Parathyroid adenoma (tissue), 2 donors: ENCODE data around the gene PPIG.

Experiments used
- H2AFZ ChIP-seq: fragments of 300-600 bp; sonication (generic); one replicate; pipeline ENCODE4 v1.7.0; 2017; ENCODE audit warnings: antibody characterized with exemption, mild to moderate bottlenecking
- H3K27ac ChIP-seq: fragments of 300-600 bp; sonication (generic); one replicate; pipeline ENCODE4 v1.7.0; 2017
- H3K27me3 ChIP-seq: fragments of 300-600 bp; sonication (generic); one replicate; pipeline ENCODE4 v1.7.0; 2017; ENCODE audit warnings: low read length; ENCODE audit not compliant: control insufficient read depth, insufficient read depth
- H3K36me3 ChIP-seq: fragments of 300-600 bp; sonication (generic); one replicate; pipeline ENCODE4 v1.7.0; 2017; ENCODE audit warnings: low read length; ENCODE audit not compliant: control insufficient read depth, insufficient read depth
- H3K4me1 ChIP-seq: fragments of 300-600 bp; sonication (generic); one replicate; pipeline ENCODE4 v1.7.0; 2017; ENCODE audit warnings: control low read depth
- H3K4me2 ChIP-seq: fragments of 300-600 bp; sonication (generic); one replicate; pipeline ENCODE4 v1.7.0; 2017; ENCODE audit warnings: low read length
- H3K4me3 ChIP-seq: fragments of 300-600 bp; sonication (generic); one replicate; pipeline ENCODE4 v1.7.0; 2017; ENCODE audit warnings: low read depth, low read length
- H3K79me2 ChIP-seq: fragments of 300-600 bp; sonication (generic); one replicate; pipeline ENCODE4 v1.7.0; 2017; ENCODE audit warnings: control low read depth
- H3K9ac ChIP-seq: fragments of 300-600 bp; sonication (generic); one replicate; pipeline ENCODE4 v1.7.0; 2017; ENCODE audit warnings: mild to moderate bottlenecking
- H3K9me3 ChIP-seq: fragments of 300-600 bp; sonication (generic); one replicate; pipeline ENCODE4 v1.7.0; 2017; ENCODE audit warnings: low read length; ENCODE audit not compliant: control insufficient read depth
- TF ChIP-seq, protein P1 (sequence below): fragments of 300-600 bp; sonication (generic); IDR thresholded peaks from one replicate; pipeline ENCODE4 v1.7.0; 2017; ENCODE audit warnings: antibody characterized with exemption, mild to moderate bottlenecking
- donor health status: primary hyperparathyroidism.

PPIG gene

GRCh38 chr2:169661265-169661664, 77.1 kb downstream of the PPIG start:
- H3K4me2 ChIP-seq = no peak overlapping the region
- no peaks in the 10 kb centered on the region for H3K9me3 ChIP-seq
- H3K27me3 ChIP-seq = no peaks in the 10 kb centered on the region
- no peaks in the 10 kb centered on the region for H3K4me1 ChIP-seq
- TF ChIP-seq, protein P1, sequence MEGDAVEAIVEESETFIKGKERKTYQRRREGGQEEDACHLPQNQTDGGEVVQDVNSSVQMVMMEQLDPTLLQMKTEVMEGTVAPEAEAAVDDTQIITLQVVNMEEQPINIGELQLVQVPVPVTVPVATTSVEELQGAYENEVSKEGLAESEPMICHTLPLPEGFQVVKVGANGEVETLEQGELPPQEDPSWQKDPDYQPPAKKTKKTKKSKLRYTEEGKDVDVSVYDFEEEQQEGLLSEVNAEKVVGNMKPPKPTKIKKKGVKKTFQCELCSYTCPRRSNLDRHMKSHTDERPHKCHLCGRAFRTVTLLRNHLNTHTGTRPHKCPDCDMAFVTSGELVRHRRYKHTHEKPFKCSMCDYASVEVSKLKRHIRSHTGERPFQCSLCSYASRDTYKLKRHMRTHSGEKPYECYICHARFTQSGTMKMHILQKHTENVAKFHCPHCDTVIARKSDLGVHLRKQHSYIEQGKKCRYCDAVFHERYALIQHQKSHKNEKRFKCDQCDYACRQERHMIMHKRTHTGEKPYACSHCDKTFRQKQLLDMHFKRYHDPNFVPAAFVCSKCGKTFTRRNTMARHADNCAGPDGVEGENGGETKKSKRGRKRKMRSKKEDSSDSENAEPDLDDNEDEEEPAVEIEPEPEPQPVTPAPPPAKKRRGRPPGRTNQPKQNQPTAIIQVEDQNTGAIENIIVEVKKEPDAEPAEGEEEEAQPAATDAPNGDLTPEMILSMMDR = no peak
- no peak overlapping the region for H3K27ac ChIP-seq
- no peaks in the 10 kb centered on the region for H3K36me3 ChIP-seq
- H3K79me2 ChIP-seq = no peaks in the 10 kb centered on the region
- no peak overlapping the region for H3K4me3 ChIP-seq
- H2AFZ ChIP-seq = no peak overlapping the region
- H3K9ac ChIP-seq = no peak overlapping the region

GRCh38 chr2:169662744-169663143, 78.6 kb downstream of the PPIG start:
- Histone ChIP-seq H3K79me2 (no peaks in the 10 kb centered on the region), H3K4me1 (no peaks in the 10 kb centered on the region), H3K36me3 (no peaks in the 10 kb centered on the region), H3K27me3 (no peaks in the 10 kb centered on the region), H2AFZ (no peak overlapping the region), H3K4me3 (no peak overlapping the region), H3K9ac (no peak overlapping the region), H3K9me3 (no peaks in the 10 kb centered on the region), H3K4me2 (no peak overlapping the region), H3K27ac (no peak overlapping the region)
- TF ChIP-seq, protein P1 = no peak

DNA sequence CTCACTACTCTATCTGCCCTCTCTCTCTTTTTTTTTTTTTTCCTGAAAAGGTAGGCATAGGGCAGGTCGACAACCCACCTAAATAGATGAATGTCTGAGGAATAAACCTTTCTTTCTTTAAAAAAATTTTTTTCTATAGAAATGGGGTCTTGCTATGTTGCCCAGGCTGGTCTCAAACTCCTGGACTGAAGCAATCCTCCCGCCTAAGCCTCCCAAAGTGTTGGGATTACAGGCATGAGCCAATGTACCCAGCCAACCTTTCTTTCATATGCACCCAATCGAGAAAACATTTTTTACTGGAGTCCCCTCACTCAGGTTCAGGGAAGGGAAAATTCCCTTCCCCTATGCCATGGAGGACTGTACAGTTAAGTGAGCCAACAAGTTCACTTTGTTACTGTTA, 79.1 kb downstream of the PPIG start:
- Histone ChIP-seq H3K4me2 (no peak overlapping the region), H3K27ac (no peak overlapping the region), H3K36me3 (no peaks in the 10 kb centered on the region), H3K27me3 (no peaks in the 10 kb centered on the region), H3K4me3 (no peak overlapping the region), H3K9ac (no peak overlapping the region), H2AFZ (no peak overlapping the region), H3K9me3 (no peaks in the 10 kb centered on the region), H3K79me2 (no peaks in the 10 kb centered on the region), H3K4me1 (no peaks in the 10 kb centered on the region)
- TF ChIP-seq, protein P1 = no peak

DNA sequence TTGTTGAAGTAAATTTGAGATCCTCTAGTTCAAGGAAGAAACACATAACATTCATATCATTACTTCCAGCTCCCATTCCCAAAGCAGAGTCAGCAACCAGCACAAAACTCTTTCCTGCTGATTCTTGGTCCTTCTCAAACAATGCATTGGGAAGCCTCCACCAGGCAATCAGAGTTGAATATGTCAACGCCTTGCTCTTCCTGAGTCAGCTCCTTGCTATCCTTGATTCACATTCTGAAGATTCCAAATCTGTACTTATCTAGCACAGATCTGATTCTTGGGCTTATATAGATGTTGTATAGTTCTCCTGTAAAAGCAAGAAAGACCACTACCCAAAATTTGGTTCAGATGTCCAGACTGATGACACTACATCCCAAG, 80.4 kb downstream of the PPIG start:
- TF ChIP-seq, protein P1 = no peak
- no peaks in the 10 kb centered on the region for H3K79me2 ChIP-seq
- H3K9ac ChIP-seq = no peak overlapping the region
- no peak overlapping the region for H3K27ac ChIP-seq
- no peak overlapping the region for H3K4me2 ChIP-seq
- no peaks in the 10 kb centered on the region for H3K4me1 ChIP-seq
- H3K9me3 ChIP-seq = no peaks in the 10 kb centered on the region
- H3K4me3 ChIP-seq = no peak overlapping the region
- no peaks in the 10 kb centered on the region for H3K36me3 ChIP-seq
- no peak overlapping the region for H2AFZ ChIP-seq
- H3K27me3 ChIP-seq = no peaks in the 10 kb centered on the region

DNA sequence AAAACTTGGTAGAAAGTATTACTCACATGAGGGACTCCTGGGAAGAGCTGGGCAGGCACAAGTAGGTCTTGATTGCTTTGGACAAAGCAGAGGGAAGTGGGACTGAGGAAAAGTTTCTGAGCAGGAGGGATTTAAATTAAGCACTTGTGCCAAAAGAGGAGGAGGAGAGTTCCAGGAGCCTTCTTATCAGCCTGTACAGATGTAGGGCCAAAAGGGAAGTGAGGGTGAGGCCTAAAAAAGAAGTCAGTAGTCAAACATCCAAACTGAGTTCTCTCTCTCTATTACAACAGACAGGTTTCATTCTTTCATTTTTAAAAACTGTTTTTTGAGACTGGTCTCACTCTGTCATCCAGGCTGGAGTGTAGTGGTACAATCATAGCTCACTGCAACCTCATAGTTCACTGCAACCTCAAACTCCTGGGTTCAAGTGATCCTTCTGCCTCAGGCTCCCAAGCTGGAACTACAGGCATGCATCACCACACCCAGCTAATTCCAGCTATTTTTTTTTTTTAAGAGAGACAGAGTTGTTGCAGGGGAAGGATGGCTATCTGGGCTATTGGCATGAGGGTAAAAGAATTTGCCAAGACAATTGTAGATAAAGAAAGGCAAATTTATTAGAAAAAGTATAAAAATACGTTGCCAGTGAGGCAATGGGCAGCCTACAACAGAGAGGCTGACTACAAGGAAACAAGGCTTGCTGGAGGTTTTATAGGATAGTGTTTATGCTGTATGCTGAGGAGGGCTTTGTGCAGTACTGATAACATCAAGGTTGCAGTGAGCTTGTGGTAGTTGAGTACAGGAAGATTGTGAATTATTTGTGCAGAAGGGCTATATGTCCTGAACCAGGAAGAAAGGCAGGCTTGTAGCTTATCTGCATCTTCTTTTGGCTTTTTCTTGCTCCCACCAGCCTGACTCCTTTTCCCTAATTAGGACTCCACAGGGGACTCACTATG, 81.1 kb downstream of the PPIG start:
- H3K27me3 ChIP-seq = no peaks in the 10 kb centered on the region
- no peak overlapping the region for H3K27ac ChIP-seq
- H3K36me3 ChIP-seq = no peaks in the 10 kb centered on the region

More for the DNA sequence above, 81.1 kb downstream of the PPIG start:
- H3K4me3 ChIP-seq = no peak overlapping the region
- H2AFZ ChIP-seq = no peak overlapping the region
- H3K4me1 ChIP-seq = no peaks in the 10 kb centered on the region
- H3K9me3 ChIP-seq = no peaks in the 10 kb centered on the region
- TF ChIP-seq, protein P1 = no peak
- no peak overlapping the region for H3K4me2 ChIP-seq
- H3K79me2 ChIP-seq = no peaks in the 10 kb centered on the region
- no peak overlapping the region for H3K9ac ChIP-seq
